SK-N-SH (cell line): ENCODE data around the gene OLFM2. TPM values are rescaled to one million over a fixed set of nuclear protein-coding genes. Genes with fewer than 3 reads are reported as not detected.

Source experiments
- CTCF ChIA-PET: fragments of 300-600, 350-600 bp; formaldehyde crosslinking; extraction: SDS; loops from one replicate; lab custom pipeline; 2021; lab: Yijun Ruan, JAX
- POLR2A ChIA-PET: fragments of 350-600 bp; sonication (Branson Sonifier 250); formaldehyde crosslinking; extraction: SDS; loops from one replicate; lab custom pipeline; 2020; ENCODE audit warnings: antibody characterized with exemption, inconsistent platforms; lab: Yijun Ruan, JAX
- DNase-seq: peaks from one replicate; pipeline ENCODE4 v3.0.0; 2012
- H2AFZ ChIP-seq: fragments of 200-600 bp; sonication (generic); 2 replicates; pipeline ENCODE4 v1.8.1; 2016; ENCODE audit warnings: antibody characterized with exemption, mild to moderate bottlenecking, low read depth
- H3F3A ChIP-seq: fragments of 200-600 bp; sonication (generic); replicated peaks from 2 replicates; pipeline ENCODE3; 2016; ENCODE audit warnings: antibody characterized with exemption, mild to moderate bottlenecking; ENCODE audit not compliant: insufficient read depth
- H3K27ac ChIP-seq, 2 experiments: fragments of 200-500 bp in 1 of 2; fragments of 200-600 bp in 1 of 2; sonication (Bioruptor generic) in 1 of 2; sonication (generic), shearing (Covaris generic) in 1 of 2; 2 replicates each; pipeline versions ENCODE4 v1.5.1 to v1.6.1; 2014 to 2016; ENCODE audit warnings: low read depth in 2 of 2, inconsistent platforms in 1 of 2, low read length in 1 of 2, mild to moderate bottlenecking in 1 of 2, mixed read lengths in 1 of 2
- H3K27me3 ChIP-seq: fragments of 200-600 bp; sonication (generic), shearing (Covaris generic); 2 replicates; pipeline ENCODE4 v1.6.1; 2016; ENCODE audit warnings: mixed run types; ENCODE audit not compliant: insufficient read depth
- H3K36me3 ChIP-seq, 2 experiments: fragments of 200-500 bp in 1 of 2; fragments of 200-600 bp in 1 of 2; sonication (Bioruptor generic) in 1 of 2; sonication (generic) in 1 of 2; replicated peaks in 1 of 2; 2 replicates each; pipeline versions ENCODE3 to v1.5.1; 2014 to 2016; ENCODE audit warnings: low read length in 1 of 2, mild to moderate bottlenecking in 1 of 2; ENCODE audit not compliant: insufficient read depth in 2 of 2, control insufficient read depth in 1 of 2
- H3K4me1 ChIP-seq, 2 experiments: fragments of 200-500 bp in 1 of 2; fragments of 200-600 bp in 1 of 2; sonication (Bioruptor generic) in 1 of 2; sonication (generic), shearing (Covaris generic) in 1 of 2; 2 replicates each; pipeline versions ENCODE4 v1.5.1 to v1.6.1; 2014 to 2016; ENCODE audit warnings: low read depth in 1 of 2, low read length in 1 of 2, mixed run types in 1 of 2; ENCODE audit not compliant: insufficient read depth in 2 of 2, control insufficient read depth in 1 of 2
- H3K4me2 ChIP-seq: fragments of 200-600 bp; sonication (generic), shearing (Covaris generic); 2 replicates; pipeline ENCODE4 v1.6.1; 2017; ENCODE audit warnings: mixed run types
- H3K4me3 ChIP-seq, 2 experiments: fragments of 200-500 bp in 1 of 2; fragments of 200-600 bp in 1 of 2; sonication (Bioruptor generic) in 1 of 2; sonication (generic), shearing (Covaris generic) in 1 of 2; 2 replicates each; pipeline versions ENCODE4 v1.5.1 to v1.8.1; 2014 to 2016; ENCODE audit warnings: low read depth in 2 of 2, inconsistent platforms in 1 of 2, low read length in 1 of 2, mild to moderate bottlenecking in 1 of 2, mixed read lengths in 1 of 2, moderate library complexity in 1 of 2
- H3K79me2 ChIP-seq: fragments of 200-600 bp; sonication (generic); 2 replicates; pipeline ENCODE4 v1.8.1; 2017; ENCODE audit warnings: mild to moderate bottlenecking; ENCODE audit not compliant: insufficient read depth
- H3K9ac ChIP-seq: fragments of 200-600 bp; sonication (generic); 2 replicates; pipeline ENCODE4 v1.6.1; 2017; ENCODE audit warnings: mixed run types
- H3K9me2 ChIP-seq: fragments of 200-600 bp; sonication (generic); 2 replicates; pipeline ENCODE4 v1.6.1; 2017; ENCODE audit warnings: mixed run types
- H3K9me3 ChIP-seq: fragments of 200-600 bp; sonication (generic); 2 replicates; pipeline ENCODE4 v1.6.1; 2017; ENCODE audit warnings: mixed run types, mild to moderate bottlenecking, moderate library complexity
- H4K20me1 ChIP-seq: fragments of 200-600 bp; sonication (generic); 2 replicates; pipeline ENCODE4 v1.6.1; 2017; ENCODE audit warnings: mild to moderate bottlenecking, mixed run types; ENCODE audit not compliant: insufficient read depth
- EP300 ChIP-seq, 2 experiments: IDR thresholded peaks; 2 replicates each; pipeline versions ENCODE4 v1.4.0 to v1.6.1; 2012; ENCODE audit warnings: borderline replicate concordance in 1 of 2, low read depth in 1 of 2, low read length in 1 of 2
- FOSL2 ChIP-seq: IDR thresholded peaks from 2 replicates; pipeline ENCODE4 v1.4.0; 2012; ENCODE audit warnings: low read depth, mild to moderate bottlenecking, moderate library complexity, borderline replicate concordance
- FOXJ3 ChIP-seq: sonication (generic); formaldehyde crosslinking; IDR thresholded peaks from 2 replicates; pipeline ENCODE4 v1.5.1; 2020; ENCODE audit warnings: mild to moderate bottlenecking, missing genetic modification reagents
- FOXM1 ChIP-seq: IDR thresholded peaks from 2 replicates; pipeline ENCODE4 v1.4.0; 2012; ENCODE audit warnings: low read depth, mild to moderate bottlenecking
- GABPA ChIP-seq: IDR thresholded peaks from 2 replicates; pipeline ENCODE4 v1.4.0; 2012; ENCODE audit warnings: low read depth, mild to moderate bottlenecking
- JUND ChIP-seq: IDR thresholded peaks from 2 replicates; pipeline ENCODE4 v1.4.0; 2012
- MXI1 ChIP-seq: IDR thresholded peaks from 2 replicates; pipeline ENCODE4 v1.6.1; 2012; ENCODE audit warnings: mild to moderate bottlenecking, low read depth, low read length, improper control_type of control experiment
- RCOR1 ChIP-seq: fragments of 150-350 bp; IDR thresholded peaks from 2 replicates; pipeline ENCODE4 v1.6.1; 2017; ENCODE audit warnings: antibody characterized with exemption, low read length
- RFX5 ChIP-seq: IDR thresholded peaks from 2 replicates; pipeline ENCODE4 v1.6.1; 2012; ENCODE audit warnings: mild to moderate bottlenecking, improper control_type of control experiment, low read length
- RXRA ChIP-seq: IDR thresholded peaks from 2 replicates; pipeline ENCODE4 v1.4.0; 2012; ENCODE audit warnings: low read depth, mild to moderate bottlenecking, borderline replicate concordance
- SIN3A ChIP-seq: IDR thresholded peaks from 2 replicates; pipeline ENCODE4 v1.6.1; 2012; ENCODE audit warnings: low read depth, mild to moderate bottlenecking, low read length, moderate library complexity, borderline replicate concordance
- TCF12 ChIP-seq: IDR thresholded peaks from 2 replicates; pipeline ENCODE4 v1.4.0; 2012
- TEAD4 ChIP-seq: IDR thresholded peaks from 2 replicates; pipeline ENCODE4 v1.4.0; 2012; ENCODE audit warnings: mild to moderate bottlenecking, borderline replicate concordance; ENCODE audit not compliant: insufficient read depth
- YY1 ChIP-seq: IDR thresholded peaks from 2 replicates; pipeline ENCODE4 v1.4.0; 2012; ENCODE audit warnings: low read depth, mild to moderate bottlenecking
- whole genome bisulfite sequencing: methylation state at CpG from one replicate; pipeline ENCODE4 v1.1.6; 2017; ENCODE audit warnings: low lambda C conversion rate; 5-methylcytosine and 5-hydroxymethylcytosine counted together
- polyA plus RNA-seq, 3 experiments: library from polyadenylated mRNA; depleted of rRNA; stranded (reverse); fragments of >200 nt; gene quantifications; 2 replicates each; pipeline ENCODE4 v1.2.3, GENCODE V29; 2012
- TF ChIP-seq, protein P1 (sequence below): IDR thresholded peaks from 2 replicates; pipeline ENCODE4 v1.4.0; 2012; ENCODE audit warnings: low read depth
- TF ChIP-seq, protein P2 (sequence below): IDR thresholded peaks from 2 replicates; pipeline ENCODE4 v1.6.1; 2012; ENCODE audit warnings: mild to moderate bottlenecking, low read depth, low read length, moderate library complexity
- TF ChIP-seq, protein P3 (sequence below): IDR thresholded peaks from 2 replicates; pipeline ENCODE4; 2012
- TF ChIP-seq, protein P4 (sequence below): IDR thresholded peaks from 2 replicates; pipeline ENCODE4 v1.4.0; 2012; ENCODE audit warnings: low read depth, borderline replicate concordance

The OLFM2 gene
- polyA plus RNA-seq, 1 of the 3 experiments (the other 2 are of a cell fraction): 10.7 TPM

DNA sequence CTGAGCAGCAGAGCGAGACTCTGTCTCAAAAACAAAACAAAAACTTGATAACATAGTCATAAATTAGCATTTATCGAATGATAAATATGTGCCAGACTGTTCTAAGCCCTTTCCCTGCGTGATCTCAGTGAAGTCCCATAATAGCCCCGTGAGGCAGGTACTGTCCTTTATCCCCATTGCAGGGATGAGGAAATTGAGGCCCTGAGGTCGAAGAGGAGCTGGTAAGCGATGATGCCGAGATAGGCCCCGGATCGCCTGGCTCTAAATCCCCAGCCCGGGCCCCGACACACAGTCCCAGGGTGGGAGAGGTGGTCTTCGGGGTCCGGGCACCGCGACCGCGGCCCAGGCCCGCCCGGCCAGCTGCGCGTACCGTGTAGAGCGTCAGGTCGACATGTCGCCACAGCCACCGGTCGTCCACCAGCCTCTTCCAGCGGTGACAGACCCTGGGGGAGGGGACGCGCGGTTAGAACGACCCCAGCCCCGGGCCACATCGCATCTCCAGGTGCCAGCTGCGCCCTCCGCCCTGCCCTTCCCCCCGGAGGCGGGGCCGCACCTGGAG is 118.1 kb downstream of the OLFM2 start:
- H3F3A ChIP-seq: peaks cover 10% of the 10 kb centered on the region
- DNase-seq: no peak
- H3K27me3 ChIP-seq: no peaks in the 10 kb centered on the region
- peak overlapping the region; percentile 98 for H3K4me2 ChIP-seq
- peaks cover 0 to 22% of the 10 kb centered on the region in 2 experiments for H3K36me3 ChIP-seq
- peak overlapping the region; percentile 86 for H2AFZ ChIP-seq
- H3K27ac ChIP-seq: peak overlapping the region; percentile 93 to 98
- no peak for TF ChIP-seq FOSL2
- TF ChIP-seq, protein P1, sequence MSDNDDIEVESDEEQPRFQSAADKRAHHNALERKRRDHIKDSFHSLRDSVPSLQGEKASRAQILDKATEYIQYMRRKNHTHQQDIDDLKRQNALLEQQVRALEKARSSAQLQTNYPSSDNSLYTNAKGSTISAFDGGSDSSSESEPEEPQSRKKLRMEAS: no peak
- no peak for TF ChIP-seq GABPA
- TF ChIP-seq RFX5: no peak
- TF ChIP-seq, protein P2, sequence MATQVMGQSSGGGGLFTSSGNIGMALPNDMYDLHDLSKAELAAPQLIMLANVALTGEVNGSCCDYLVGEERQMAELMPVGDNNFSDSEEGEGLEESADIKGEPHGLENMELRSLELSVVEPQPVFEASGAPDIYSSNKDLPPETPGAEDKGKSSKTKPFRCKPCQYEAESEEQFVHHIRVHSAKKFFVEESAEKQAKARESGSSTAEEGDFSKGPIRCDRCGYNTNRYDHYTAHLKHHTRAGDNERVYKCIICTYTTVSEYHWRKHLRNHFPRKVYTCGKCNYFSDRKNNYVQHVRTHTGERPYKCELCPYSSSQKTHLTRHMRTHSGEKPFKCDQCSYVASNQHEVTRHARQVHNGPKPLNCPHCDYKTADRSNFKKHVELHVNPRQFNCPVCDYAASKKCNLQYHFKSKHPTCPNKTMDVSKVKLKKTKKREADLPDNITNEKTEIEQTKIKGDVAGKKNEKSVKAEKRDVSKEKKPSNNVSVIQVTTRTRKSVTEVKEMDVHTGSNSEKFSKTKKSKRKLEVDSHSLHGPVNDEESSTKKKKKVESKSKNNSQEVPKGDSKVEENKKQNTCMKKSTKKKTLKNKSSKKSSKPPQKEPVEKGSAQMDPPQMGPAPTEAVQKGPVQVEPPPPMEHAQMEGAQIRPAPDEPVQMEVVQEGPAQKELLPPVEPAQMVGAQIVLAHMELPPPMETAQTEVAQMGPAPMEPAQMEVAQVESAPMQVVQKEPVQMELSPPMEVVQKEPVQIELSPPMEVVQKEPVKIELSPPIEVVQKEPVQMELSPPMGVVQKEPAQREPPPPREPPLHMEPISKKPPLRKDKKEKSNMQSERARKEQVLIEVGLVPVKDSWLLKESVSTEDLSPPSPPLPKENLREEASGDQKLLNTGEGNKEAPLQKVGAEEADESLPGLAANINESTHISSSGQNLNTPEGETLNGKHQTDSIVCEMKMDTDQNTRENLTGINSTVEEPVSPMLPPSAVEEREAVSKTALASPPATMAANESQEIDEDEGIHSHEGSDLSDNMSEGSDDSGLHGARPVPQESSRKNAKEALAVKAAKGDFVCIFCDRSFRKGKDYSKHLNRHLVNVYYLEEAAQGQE: no peak
- no peak for TF ChIP-seq EP300 (IDR thresholded peaks at IDR 0.05; ENCODE audit: borderline replicate concordance in 1 of 2, low read depth in 1 of 2, low read length in 1 of 2)
- no peak for TF ChIP-seq RCOR1
- no peak for TF ChIP-seq FOXJ3 (CRISPR knock-in tag)
- no peak for TF ChIP-seq TCF12
- TF ChIP-seq SIN3A: no peak
- TF ChIP-seq, protein P3, sequence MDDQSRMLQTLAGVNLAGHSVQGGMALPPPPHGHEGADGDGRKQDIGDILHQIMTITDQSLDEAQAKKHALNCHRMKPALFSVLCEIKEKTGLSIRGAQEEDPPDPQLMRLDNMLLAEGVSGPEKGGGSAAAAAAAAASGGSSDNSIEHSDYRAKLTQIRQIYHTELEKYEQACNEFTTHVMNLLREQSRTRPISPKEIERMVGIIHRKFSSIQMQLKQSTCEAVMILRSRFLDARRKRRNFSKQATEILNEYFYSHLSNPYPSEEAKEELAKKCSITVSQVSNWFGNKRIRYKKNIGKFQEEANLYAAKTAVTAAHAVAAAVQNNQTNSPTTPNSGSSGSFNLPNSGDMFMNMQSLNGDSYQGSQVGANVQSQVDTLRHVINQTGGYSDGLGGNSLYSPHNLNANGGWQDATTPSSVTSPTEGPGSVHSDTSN: no peak
- TF ChIP-seq JUND: no peak
- TF ChIP-seq MXI1: no peak
- TF ChIP-seq FOXM1: no peak
- TF ChIP-seq YY1: no peak
- TF ChIP-seq, protein P4, sequence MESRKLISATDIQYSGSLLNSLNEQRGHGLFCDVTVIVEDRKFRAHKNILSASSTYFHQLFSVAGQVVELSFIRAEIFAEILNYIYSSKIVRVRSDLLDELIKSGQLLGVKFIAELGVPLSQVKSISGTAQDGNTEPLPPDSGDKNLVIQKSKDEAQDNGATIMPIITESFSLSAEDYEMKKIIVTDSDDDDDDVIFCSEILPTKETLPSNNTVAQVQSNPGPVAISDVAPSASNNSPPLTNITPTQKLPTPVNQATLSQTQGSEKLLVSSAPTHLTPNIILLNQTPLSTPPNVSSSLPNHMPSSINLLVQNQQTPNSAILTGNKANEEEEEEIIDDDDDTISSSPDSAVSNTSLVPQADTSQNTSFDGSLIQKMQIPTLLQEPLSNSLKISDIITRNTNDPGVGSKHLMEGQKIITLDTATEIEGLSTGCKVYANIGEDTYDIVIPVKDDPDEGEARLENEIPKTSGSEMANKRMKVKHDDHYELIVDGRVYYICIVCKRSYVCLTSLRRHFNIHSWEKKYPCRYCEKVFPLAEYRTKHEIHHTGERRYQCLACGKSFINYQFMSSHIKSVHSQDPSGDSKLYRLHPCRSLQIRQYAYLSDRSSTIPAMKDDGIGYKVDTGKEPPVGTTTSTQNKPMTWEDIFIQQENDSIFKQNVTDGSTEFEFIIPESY: no peak
- no peak for TF ChIP-seq TEAD4
- no peak for TF ChIP-seq RXRA
- H4K20me1 ChIP-seq: no peaks in the 10 kb centered on the region
- peaks cover 54% of the 10 kb centered on the region for H3K79me2 ChIP-seq
- WGBS: 22% methylated on average over 8 of the region's 39 CpGs
- peaks cover 0 to 9% of the 10 kb centered on the region in 2 experiments; a peak in 1 of 4 replicates for H3K4me1 ChIP-seq
- ChIA-PET POLR2A (no interaction called here), CTCF (no interaction called here)
- no peaks in the 10 kb centered on the region for H3K9me3 ChIP-seq
- H3K4me3 ChIP-seq: peak overlapping the region; percentile 86 to 97
- no peaks in the 10 kb centered on the region for H3K9me2 ChIP-seq
- peak overlapping the region; percentile 89 for H3K9ac ChIP-seq
